Glomerular visceral epithelial cell (primary cell): Measurements from ENCODE around the gene OR2G6.
"Not testable (repeated sequence)": the region's sequence is repeated elsewhere in the genome, so short reads cannot be mapped to it uniquely, and the experiment has no call there.

ENCODE experiments used
- DNase-seq: peaks from one replicate; pipeline ENCODE4 v3.0.0-alpha.2; 2016; ENCODE audit errors: extremely low spot score

Gene OR2G6

GRCh38 chr1:248507773-248508172, at the start of gene OR2G6:
TSS of gene OR2G6 (plus strand) at chr1:248508073. CDS start at chr1:248521647, 13,574 bp downstream.
- not testable (repeated sequence) for DNase-seq

DNA sequence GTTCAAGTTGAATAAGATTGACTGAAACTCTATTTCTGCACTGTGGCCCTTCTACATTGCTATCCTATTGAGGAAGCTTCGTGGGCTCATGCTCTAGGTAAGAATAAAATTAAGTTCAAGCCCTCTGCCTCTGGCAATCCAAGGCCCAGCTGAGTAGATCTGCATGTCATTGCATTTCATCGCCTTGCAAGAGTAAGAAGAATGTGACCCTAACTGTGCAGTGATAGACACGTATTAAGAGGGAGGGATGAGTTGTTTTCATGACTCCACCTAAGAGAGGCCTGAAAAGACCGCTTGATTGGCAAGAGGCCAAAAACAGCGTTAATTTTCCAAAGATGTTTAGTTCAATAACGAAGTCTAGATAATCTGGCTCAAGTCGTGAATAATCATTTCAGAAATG, 48.8 kb upstream of the OR2G6 start:
- not testable (repeated sequence) for DNase-seq

DNA sequence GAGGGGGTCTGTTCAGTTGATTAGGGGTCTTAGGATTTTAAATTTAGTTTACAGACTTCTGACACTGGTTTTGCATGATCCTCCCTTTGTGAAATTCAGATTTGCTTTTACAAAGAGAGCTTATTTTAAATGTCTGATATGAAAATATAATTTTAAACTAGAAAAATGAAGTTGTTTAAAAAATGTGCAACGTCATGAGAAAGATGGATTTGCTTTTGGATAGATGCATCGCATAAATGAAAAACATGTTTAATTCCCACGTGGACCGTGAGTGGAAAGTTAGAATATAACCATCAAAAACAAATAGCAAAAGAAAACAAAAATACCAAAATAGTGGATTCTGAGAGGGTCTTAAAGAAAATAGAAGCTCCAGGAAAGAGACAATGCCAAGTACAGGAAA, 36.7 kb upstream of the OR2G6 start:
- DNase-seq = no peak

DNA sequence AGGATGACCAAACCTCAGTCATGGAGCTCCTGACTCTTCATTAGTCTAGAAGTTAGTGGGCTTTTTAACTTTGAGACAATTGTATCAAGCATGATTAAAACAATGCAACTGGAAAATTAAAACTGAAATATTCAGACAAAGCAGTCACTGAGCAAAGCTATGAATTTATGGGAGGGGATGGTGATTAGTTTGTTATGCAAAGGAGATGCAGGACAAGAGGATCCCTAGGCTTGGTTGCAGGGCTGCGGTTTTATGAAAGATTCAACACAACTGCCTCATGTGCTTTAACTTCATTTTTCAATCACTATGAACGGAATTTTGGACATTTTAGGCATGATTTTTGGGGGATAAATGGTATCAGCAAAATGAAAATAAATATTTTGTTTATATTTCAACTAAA, 35.8 kb upstream of the OR2G6 start:
- DNase-seq = not testable (repeated sequence)

DNA sequence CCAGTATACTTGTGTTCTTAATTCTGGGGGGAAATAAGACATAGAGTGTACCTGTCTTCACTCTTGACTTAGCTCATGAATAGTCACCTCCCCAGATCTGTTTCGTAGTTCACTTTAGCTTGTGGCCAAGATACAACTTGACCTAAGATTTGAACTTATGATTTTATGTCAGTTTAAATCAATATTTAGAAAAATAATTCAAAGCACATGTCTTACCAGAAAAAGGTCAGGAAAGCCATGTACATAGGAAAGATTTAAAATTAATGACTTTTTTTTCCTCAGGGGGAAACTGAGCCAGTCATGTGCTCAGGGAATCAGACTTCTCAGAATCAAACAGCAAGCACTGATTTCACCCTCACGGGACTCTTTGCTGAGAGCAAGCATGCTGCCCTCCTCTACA, 34.8 kb upstream of the OR2G6 start, which contains the start of gene OR2T3:
Gene OR2T3 (plus strand): TSS at position 301 of the 400 bp plus-strand sequence. CDS start 0 bp downstream, at position 301.
- not testable (repeated sequence) for DNase-seq

DNA sequence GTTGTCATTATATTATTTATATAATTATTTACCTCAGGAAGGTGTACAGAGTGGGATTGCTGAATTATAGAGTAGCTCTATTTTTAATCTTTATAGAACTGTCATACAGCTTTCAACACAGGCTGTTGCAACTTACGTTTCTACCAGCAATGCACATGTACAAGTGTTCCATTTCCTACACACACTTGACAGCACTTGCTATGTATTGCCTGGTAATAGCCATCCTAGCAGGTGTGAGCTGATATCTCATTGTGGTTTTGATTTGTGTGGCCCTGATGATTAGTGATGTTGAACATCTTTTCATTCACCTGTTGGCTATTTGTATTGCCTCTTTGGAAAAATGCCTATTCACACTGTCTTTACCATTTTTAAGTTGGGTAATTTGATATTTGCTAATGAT, 32.2 kb upstream of the OR2G6 start:
- not testable (repeated sequence) for DNase-seq

- DNase-seq = not testable (repeated sequence)
These were observed 25.9 kb upstream of the OR2G6 start for GRCh38 chr1:248481686-248482579.

DNA sequence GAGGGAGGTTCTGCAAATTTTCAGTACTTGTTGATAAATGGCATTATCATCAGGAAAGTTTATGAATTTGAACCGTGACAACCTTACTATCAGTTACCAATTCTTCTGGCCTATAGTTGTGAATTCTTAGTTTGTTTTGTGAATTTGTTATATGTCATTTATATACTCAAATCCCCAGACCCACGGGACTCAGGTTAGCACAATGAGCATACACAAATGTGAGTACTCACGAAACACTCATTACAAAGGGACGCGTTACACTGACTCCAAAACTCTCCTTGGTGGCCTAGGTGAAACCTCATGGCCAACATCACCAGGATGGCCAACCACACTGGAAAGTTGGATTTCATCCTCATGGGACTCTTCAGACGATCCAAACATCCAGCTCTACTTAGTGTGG, 19.6 kb upstream of the OR2G6 start, which contains the start of gene OR2T5:
Gene OR2T5 (plus strand): TSS at position 301 of the 400 bp plus-strand sequence. CDS start 0 bp downstream, at position 301.
- DNase-seq = not testable (repeated sequence)

- not testable (repeated sequence) for DNase-seq
These were observed 11.2 kb upstream of the OR2G6 start for GRCh38 chr1:248496661-248497060.

GRCh38 chr1:248500305-248501035, 7.4 kb upstream of the OR2G6 start:
- DNase-seq = not testable (repeated sequence)

GRCh38 chr1:248510217-248510616, 2.3 kb downstream of the OR2G6 start:
- DNase-seq = not testable (repeated sequence)

DNA sequence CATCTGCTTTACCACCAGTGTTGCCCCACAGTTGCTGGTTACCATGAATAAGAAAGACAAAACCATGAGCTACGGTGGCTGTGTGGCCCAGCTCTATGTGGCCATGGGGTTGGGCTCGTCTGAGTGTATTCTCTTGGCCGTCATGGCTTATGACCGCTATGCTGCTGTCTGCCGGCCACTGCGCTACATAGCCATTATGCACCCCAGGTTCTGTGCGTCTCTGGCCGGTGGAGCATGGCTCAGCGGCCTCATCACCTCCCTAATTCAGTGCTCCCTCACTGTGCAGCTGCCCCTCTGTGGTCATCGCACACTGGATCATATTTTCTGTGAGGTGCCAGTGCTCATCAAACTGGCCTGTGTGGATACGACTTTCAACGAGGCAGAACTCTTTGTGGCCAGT, 14.0 kb downstream of the OR2G6 start:
- no peak for DNase-seq

DNA sequence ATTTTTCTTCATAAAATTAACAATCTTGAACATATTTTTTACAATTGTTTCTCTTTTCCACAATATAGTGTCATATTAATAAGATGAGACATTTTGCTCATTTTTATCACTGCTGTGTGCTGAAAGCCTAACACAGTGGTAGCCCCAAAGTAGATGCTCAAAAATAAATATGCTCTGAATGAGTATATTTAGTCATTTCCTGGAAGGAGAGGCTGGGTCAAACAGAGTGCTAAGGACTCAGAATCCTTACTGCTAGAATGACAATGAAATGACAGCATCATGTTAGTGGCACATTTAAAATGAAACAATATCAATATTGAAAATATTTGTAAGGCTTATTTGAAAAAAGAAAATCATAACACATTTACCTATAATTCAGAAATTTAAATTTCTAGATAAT, 29.6 kb downstream of the OR2G6 start:
- not testable (repeated sequence) for DNase-seq

GRCh38 chr1:248547383-248547782, 39.5 kb downstream of the OR2G6 start:
- DNase-seq = not testable (repeated sequence)

DNA sequence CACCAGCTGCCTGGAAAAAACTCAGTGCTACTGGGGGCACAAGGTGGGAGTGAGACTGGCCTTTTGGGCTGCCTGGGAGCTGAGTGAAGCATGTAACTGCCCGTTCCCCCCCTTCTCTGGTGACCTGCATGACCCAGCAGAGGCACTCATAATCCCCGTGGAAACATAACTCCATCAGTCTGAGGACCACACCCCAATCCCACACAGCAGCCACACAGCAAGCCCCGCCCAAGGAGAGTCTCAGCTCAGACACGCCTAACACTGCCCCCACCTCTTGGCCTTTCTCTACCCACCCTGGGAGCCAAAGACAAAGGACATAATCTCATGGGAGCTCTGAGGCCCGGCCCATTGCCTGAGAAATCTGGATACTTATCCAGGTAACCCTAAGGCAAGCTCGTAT, 43.2 kb downstream of the OR2G6 start:
- DNase-seq = not testable (repeated sequence)

GRCh38 chr1:248562672-248563071, 54.8 kb downstream of the OR2G6 start, which contains the start of gene OR2T29:
TSS of gene OR2T29 (minus strand) at chr1:248562772. CDS start at chr1:248559491, 3,281 bp downstream.
- not testable (repeated sequence) for DNase-seq

GRCh38 chr1:248565530-248566373, 57.9 kb downstream of the OR2G6 start:
- not testable (repeated sequence) for DNase-seq

GRCh38 chr1:248569049-248569448, 61.2 kb downstream of the OR2G6 start:
- DNase-seq = not testable (repeated sequence)

DNA sequence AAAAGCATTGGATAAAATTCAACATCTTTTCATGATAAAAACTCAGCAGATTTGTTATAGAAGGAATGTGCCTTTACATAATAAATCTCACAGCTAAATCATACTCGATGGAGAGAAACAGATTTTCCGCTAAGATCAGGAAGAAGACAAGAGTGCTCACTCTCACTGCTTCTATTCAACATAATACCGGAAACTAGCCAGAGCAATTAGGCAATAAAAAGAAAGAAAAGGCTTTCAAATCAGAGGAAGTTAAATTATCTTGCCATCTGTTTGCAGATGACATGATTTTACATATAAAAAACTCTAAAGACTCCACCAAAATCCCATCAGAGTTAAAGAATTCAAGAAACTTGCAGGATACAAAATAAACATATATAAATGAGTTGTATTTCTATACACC, 62.9 kb downstream of the OR2G6 start:
- DNase-seq = not testable (repeated sequence)

- not testable (repeated sequence) for DNase-seq
These were observed 64.2 kb downstream of the OR2G6 start for GRCh38 chr1:248572049-248572448.

GRCh38 chr1:248573856-248574255, 66.0 kb downstream of the OR2G6 start:
- DNase-seq = not testable (repeated sequence)
